Measurements from ENCODE around the gene CD82. TPM values are rescaled to one million over a fixed set of nuclear protein-coding genes. Genes with fewer than 3 reads are reported as not detected.

The CD82 gene
- total and polyA plus RNA-seq, 2 of the 8 experiments (the other 6 are each of a cell fraction or from before 2014, with no cell fraction given), result 7.9 to 10.3 TPM

DNA sequence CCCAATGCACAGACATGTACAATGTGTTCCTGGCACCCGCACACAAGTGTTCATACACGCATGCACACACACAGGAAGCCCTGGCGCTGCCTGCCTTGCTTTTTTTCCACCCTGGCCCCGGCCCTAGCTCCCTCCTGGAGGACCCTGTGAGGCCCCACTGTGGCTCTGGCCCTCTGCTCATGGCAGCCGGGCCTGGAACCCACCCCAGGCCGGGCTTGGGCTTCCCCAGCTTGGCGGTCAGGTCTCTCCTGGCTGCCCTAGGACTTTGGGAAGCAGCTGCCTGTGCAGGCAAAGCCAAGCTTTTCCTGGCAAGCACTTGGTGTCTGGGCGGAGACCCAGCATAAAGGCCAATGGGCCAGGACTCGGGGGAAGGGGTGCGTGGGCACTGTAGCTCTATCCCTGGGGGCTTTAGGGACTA lies 30.5 kb downstream of the CD82 start:
- Histone ChIP-seq H4K20me1 (replicated peaks in 1 of 2; ENCODE audit: control insufficient read depth in 1 of 2, insufficient read depth in 2 of 2, low read length in 2 of 2) (no peaks in the 10 kb centered on the region), H2AFZ (ENCODE audit: low read length) (no peak overlapping the region), H2AK5ac (ENCODE audit: low read depth, low read length) (no peak overlapping the region), H3K14ac (ENCODE audit: insufficient read length) (no peak overlapping the region), H2BK5ac (ENCODE audit: low read depth, low read length) (no peak overlapping the region; the same call in 1 of the 2 replicates), H3K9me3 (ENCODE audit: insufficient read depth in 2 of 2, low read depth in 1 of 2, low read length in 1 of 2) (no peaks in the 10 kb centered on the region), H3K23me2 (ENCODE audit: low read depth, low read length) (no peaks in the 10 kb centered on the region), H3K79me1 (ENCODE audit: low read depth, low read length) (no peaks in the 10 kb centered on the region), H2BK12ac (ENCODE audit: low read depth, low read length) (no peak overlapping the region), H3K9ac (replicated peaks in 1 of 4; ENCODE audit: extremely low read depth in 1 of 4, low read depth in 3 of 4, low read length in 3 of 4) (no peak overlapping the region), H3K4me1 (replicated peaks in 1 of 4; ENCODE audit: control insufficient read depth in 3 of 4, insufficient read depth in 4 of 4, low read length in 3 of 4) (peaks cover 0 to 7% (median 2%) of the 10 kb centered on the region in 4 experiments; a peak in 3 of 7 replicates), H4K8ac (ENCODE audit: extremely low read depth, insufficient read depth, low read length) (no peak overlapping the region; the same call in 1 of the 2 replicates), H3K18ac (ENCODE audit: extremely low read depth, low read length) (no peak overlapping the region; the same call in 1 of the 2 replicates), H2BK20ac (ENCODE audit: low read length) (no peak overlapping the region), H4K5ac (ENCODE audit: insufficient read length, low read depth, low read length) (no peak overlapping the region), H4K91ac (replicated peaks; ENCODE audit: insufficient read length, low read length) (no peak overlapping the region), H2BK120ac (replicated peaks; ENCODE audit: low read depth, low read length) (no peak overlapping the region), H3K79me2 (ENCODE audit: control insufficient read depth in 1 of 2, insufficient read depth in 2 of 2, low read length in 2 of 2) (no peaks in the 10 kb centered on the region), H3K4me3 (ENCODE audit: extremely low read depth in 1 of 4, insufficient read depth in 2 of 4, low read depth in 3 of 4, low read length in 4 of 4) (no peak overlapping the region), H3K4me2 (ENCODE audit: insufficient read depth in 1 of 2, low read depth in 2 of 2, low read length in 2 of 2) (no peak overlapping the region), H3K4ac (replicated peaks; ENCODE audit: insufficient read length, low read depth, low read length) (no peak overlapping the region), H3K56ac (replicated peaks; ENCODE audit: insufficient read length, low read depth, low read length) (no peak overlapping the region), H2BK15ac (ENCODE audit: low read length) (no peak overlapping the region), H3K27ac (ENCODE audit: low read depth, low read length) (no peak overlapping the region), H3K23ac (ENCODE audit: insufficient read length) (no peak overlapping the region), H3K27me3 (replicated peaks in 1 of 4; ENCODE audit: control insufficient read depth in 3 of 4, extremely low read depth in 1 of 4, insufficient read depth in 3 of 4, low read length in 3 of 4) (no peaks in the 10 kb centered on the region), H3K36me3 (ENCODE audit: control insufficient read depth in 2 of 4, insufficient read depth in 4 of 4, low read length in 3 of 4) (no peaks in the 10 kb centered on the region)
- FAIRE-seq (no peak), DNase-seq (ENCODE audit: low read depth in 1 of 2, low spot score in 2 of 2) (no peak)
- WGBS, 2 experiments (ENCODE audit: extremely low coverage in 1 of 2, insufficient coverage in 1 of 2, insufficient read length in 1 of 2, insufficient replicate concordance in 2 of 2, low coverage in 1 of 2, low lambda C conversion rate in 2 of 2, missing lambda C conversion rate in 1 of 2), result 90% methylated on average over 10 of the region's 10 CpGs; no CpG with 5 or more reads in 1 of the 2 experiments
- POLR2A ChIA-PET (ENCODE audit: partially characterized antibody), result no interaction called here
- no peak for TF ChIP-seq YY1 (IDR thresholded peaks at IDR 0.05; ENCODE audit: low read depth, low read length)
- TF ChIP-seq, protein P1, sequence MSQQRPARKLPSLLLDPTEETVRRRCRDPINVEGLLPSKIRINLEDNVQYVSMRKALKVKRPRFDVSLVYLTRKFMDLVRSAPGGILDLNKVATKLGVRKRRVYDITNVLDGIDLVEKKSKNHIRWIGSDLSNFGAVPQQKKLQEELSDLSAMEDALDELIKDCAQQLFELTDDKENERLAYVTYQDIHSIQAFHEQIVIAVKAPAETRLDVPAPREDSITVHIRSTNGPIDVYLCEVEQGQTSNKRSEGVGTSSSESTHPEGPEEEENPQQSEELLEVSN (IDR thresholded peaks at IDR 0.05), result no peak
- no peak for TF ChIP-seq EZH2 (IDR thresholded peaks at IDR 0.05; ENCODE audit: low read depth, low read length, severe bottlenecking)
- CTCF ChIA-PET (ENCODE audit: partially characterized antibody), result interaction anchor here (0.6 to 7.7 kb wide), 8 partner anchors 14 to 307 kb away, joined by 3 to 56 read pairs (median 4); no protein-coding TSS in a partner anchor
